LoVo (cell line): ENCODE data around the gene FBXO44.
A peak's percentile ranks its signal among the peaks of the same experiment; 100 is the strongest.

Experiments used
- DNase-seq: peaks from one replicate; pipeline ENCODE4 v3.0.0-alpha.2; 2016; ENCODE audit warnings: low spot score

FBXO44 gene

GRCh38 chr1:11659748-11660147 lies 5.1 kb downstream of the FBXO44 start:
- DNase-seq, result no peak

- no peak for DNase-seq
Measured at GRCh38 chr1:11661103-11661502, 6.4 kb downstream of the FBXO44 start.

GRCh38 chr1:11664336-11665065 lies 9.8 kb downstream of the FBXO44 start:
- DNase-seq, result peak; percentile 20

GRCh38 chr1:11668516-11668915 lies 13.8 kb downstream of the FBXO44 start:
- no peak for DNase-seq

- DNase-seq, result no peak
Measured at GRCh38 chr1:11670747-11671146, 16.1 kb downstream of the FBXO44 start.

- no peak for DNase-seq
Measured at GRCh38 chr1:11671205-11671543, 16.5 kb downstream of the FBXO44 start.

GRCh38 chr1:11671544-11672286 lies 17.0 kb downstream of the FBXO44 start:
- DNase-seq, result no peak

- DNase-seq, result no peak
Measured at GRCh38 chr1:11673089-11673769, 18.6 kb downstream of the FBXO44 start.

GRCh38 chr1:11674488-11674887 lies 19.8 kb downstream of the FBXO44 start:
- no peak for DNase-seq

GRCh38 chr1:11675325-11675724 lies 20.6 kb downstream of the FBXO44 start:
- DNase-seq, result no peak

- no peak for DNase-seq
Measured at GRCh38 chr1:11676386-11677103, 21.9 kb downstream of the FBXO44 start.

- DNase-seq, result no peak
Measured at GRCh38 chr1:11678442-11678841, 23.8 kb downstream of the FBXO44 start.

GRCh38 chr1:11680270-11681070 lies 25.8 kb downstream of the FBXO44 start:
- DNase-seq, result no peak

GRCh38 chr1:11681071-11681771 lies 26.5 kb downstream of the FBXO44 start, which contains the start of gene MAD2L2:
Gene MAD2L2, minus strand, starts transcription at chr1:11681148. Its CDS starts 547 bp downstream, at chr1:11680601.
- DNase-seq, result peak; percentile 82

GRCh38 chr1:11682287-11682771 lies 27.7 kb downstream of the FBXO44 start:
- no peak for DNase-seq

- DNase-seq, result no peak
Measured at GRCh38 chr1:11682799-11683198, 28.1 kb downstream of the FBXO44 start.

- no peak for DNase-seq
Measured at GRCh38 chr1:11684070-11684469, 29.4 kb downstream of the FBXO44 start.

GRCh38 chr1:11685210-11685752 lies 30.6 kb downstream of the FBXO44 start:
- DNase-seq, result no peak

- DNase-seq, result no peak
Measured at GRCh38 chr1:11688506-11688905, 33.8 kb downstream of the FBXO44 start.
